Panc1 (cell line): ENCODE measurements around the gene VTI1A. TPM values are rescaled to one million over a fixed set of nuclear protein-coding genes. Genes with fewer than 3 reads are reported as not detected.

Experiments
- ATAC-seq: fragments of 200-7000 bp; cut with Tn5 transposase; 2 replicates; pipeline ENCODE4 v1.9.1; 2020; ENCODE audit warnings: mild to moderate bottlenecking, moderate library complexity
- BruUV-seq: library from RNA; stranded (reverse); fragments of 400-500 nt; replicated peaks from 2 replicates; lab custom pipeline; 2021; lab: Mats Ljungman, UMichigan
- CTCF ChIA-PET: fragments of 300-600 bp; sonication (Branson Sonifier 250); formaldehyde crosslinking; loops from one replicate; lab custom pipeline; 2022; ENCODE audit warnings: antibody characterized with exemption; lab: Charles Lee
- POLR2A ChIA-PET: fragments of 300-600 bp; sonication (Branson Sonifier 250); formaldehyde crosslinking; loops from one replicate; lab custom pipeline; 2022; ENCODE audit warnings: antibody characterized with exemption; lab: Charles Lee
- DNase-seq: peaks from one replicate; pipeline ENCODE4 v3.0.0-alpha.2; 2010; ENCODE audit warnings: low read depth, low spot score
- H3K27ac ChIP-seq: 2 replicates; pipeline ENCODE4 v1.5.1; 2011; ENCODE audit warnings: mild to moderate bottlenecking, low read length, inconsistent platforms
- H3K27me3 ChIP-seq: fragments of 200-500 bp; sonication (Bioruptor generic); 2 replicates; pipeline ENCODE4 v1.6.0; 2014; ENCODE audit warnings: low read length, inconsistent platforms; ENCODE audit not compliant: control insufficient read depth, insufficient read depth
- H3K36me3 ChIP-seq: fragments of 200-500 bp; sonication (Bioruptor generic); 2 replicates; pipeline ENCODE4 v1.5.1; 2014; ENCODE audit warnings: inconsistent platforms, mild to moderate bottlenecking, low read length, moderate library complexity; ENCODE audit not compliant: control insufficient read depth, insufficient read depth
- H3K4me1 ChIP-seq: 2 replicates; pipeline ENCODE4 v1.5.1; 2011; ENCODE audit warnings: inconsistent platforms, mild to moderate bottlenecking, low read length, moderate library complexity; ENCODE audit not compliant: control insufficient read depth, insufficient read depth
- H3K4me3 ChIP-seq, 2 experiments: 2 replicates each; pipeline ENCODE4 v1.5.1; 2011 to 2012; ENCODE audit warnings: low read depth in 2 of 2, low read length in 2 of 2, mild to moderate bottlenecking in 2 of 2, inconsistent platforms in 1 of 2, moderate library complexity in 1 of 2
- H3K9me3 ChIP-seq: fragments of 200-500 bp; sonication (Bioruptor generic); 2 replicates; pipeline ENCODE4 v1.5.1; 2014; ENCODE audit warnings: low read depth, mild to moderate bottlenecking, inconsistent platforms, low read length, moderate library complexity; ENCODE audit not compliant: control insufficient read depth, insufficient read depth
- CTCF ChIP-seq: fragments of 450-650 bp; IDR thresholded peaks from 2 replicates; pipeline ENCODE4 v1.5.1; 2017; ENCODE audit warnings: mild to moderate bottlenecking
- POLR2AphosphoS5 ChIP-seq: IDR thresholded peaks from 2 replicates; pipeline ENCODE4 v1.6.1; 2012; ENCODE audit warnings: mild to moderate bottlenecking, low read depth, low read length, moderate library complexity
- REST ChIP-seq, 2 experiments: IDR thresholded peaks; 2 replicates each; pipeline ENCODE4 v1.6.1; 2011 to 2012; ENCODE audit warnings: low read depth in 2 of 2, control low read depth in 1 of 2, low read length in 1 of 2, mild to moderate bottlenecking in 1 of 2, moderate library complexity in 1 of 2; ENCODE audit not compliant: insufficient read depth in 1 of 2
- SIN3A ChIP-seq: IDR thresholded peaks from 2 replicates; pipeline ENCODE4 v1.6.1; 2012; ENCODE audit warnings: low read depth, mild to moderate bottlenecking, low read length, moderate library complexity, borderline replicate concordance; ENCODE audit not compliant: insufficient read depth
- TCF7L2 ChIP-seq: IDR thresholded peaks from 2 replicates; pipeline ENCODE4 v1.6.1; 2011; ENCODE audit warnings: mild to moderate bottlenecking, low read depth, low read length, inconsistent platforms
- in situ Hi-C: cut with HindIII; loops from 2 replicates; pipeline ENCODE4 v1.10.0; 2016; ENCODE audit warnings: low sequenced_read_pairs, low pct_unique_long_range_greater_than_20kb
- intact Hi-C: fragments of 100-400 bp; cut with micrococcal nuclease; formaldehyde crosslinking; loops from one replicate; pipeline ENCODE4 v1.10.0; 2022; ENCODE audit not compliant: unreplicated experiment
- total RNA-seq: library from RNA; stranded (reverse); gene quantifications from one replicate; pipeline ENCODE4 v1.2.1, GENCODE V29; 2021; ENCODE audit not compliant: unreplicated experiment

VTI1A gene
- total RNA-seq, 1 experiment from 2014 or later, result 36.3 TPM

DNA sequence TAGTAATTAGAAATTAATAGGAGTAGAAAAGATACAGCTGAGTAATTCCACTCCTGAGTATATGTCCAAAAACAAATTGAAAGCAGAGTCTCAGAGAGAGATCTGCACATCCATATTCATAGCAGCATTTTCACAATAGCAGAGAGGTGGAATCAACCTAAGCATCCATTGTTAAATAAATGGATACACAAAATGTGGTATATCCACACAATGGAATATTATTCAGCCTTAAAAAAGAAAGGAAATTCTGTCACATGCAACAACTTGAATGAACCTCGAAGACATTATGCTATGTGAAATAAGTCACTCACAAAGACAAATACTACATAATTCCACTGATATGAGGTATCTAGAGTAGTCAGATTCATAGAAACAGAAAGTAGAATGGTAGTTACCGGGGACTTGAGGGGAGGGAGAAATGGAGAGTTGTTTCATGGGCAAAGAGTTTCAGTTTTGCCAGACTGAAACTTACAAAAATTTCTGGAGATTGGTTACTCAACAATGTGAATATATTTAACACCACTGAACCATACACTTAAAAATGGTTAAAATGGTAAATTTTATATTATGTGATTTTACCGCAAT, 18.4 kb downstream of the VTI1A start:
- ChIA-PET POLR2A (no interaction called here), CTCF (no interaction called here)
- Histone ChIP-seq H3K4me3 (no peak overlapping the region), H3K9me3 (no peaks in the 10 kb centered on the region), H3K27me3 (no peaks in the 10 kb centered on the region), H3K4me1 (no peaks in the 10 kb centered on the region), H3K27ac (no peak overlapping the region), H3K36me3 (peaks cover 10% of the 10 kb centered on the region; the same call in 1 of the 2 replicates)
- in situ Hi-C loops, result no loop called here
- TSS peak; percentile 17 for BruUV-seq
- ATAC-seq (no peak), DNase-seq (no peak)
- intact Hi-C loops, result no loop called here
- TF ChIP-seq TCF7L2 (no peak), SIN3A (no peak), CTCF (no peak), REST (IDR thresholded peaks at IDR 0.05; ENCODE audit: insufficient read depth in 1 of 2, low read depth in 2 of 2, low read length in 1 of 2) (no peak), POLR2AphosphoS5 (no peak)

DNA sequence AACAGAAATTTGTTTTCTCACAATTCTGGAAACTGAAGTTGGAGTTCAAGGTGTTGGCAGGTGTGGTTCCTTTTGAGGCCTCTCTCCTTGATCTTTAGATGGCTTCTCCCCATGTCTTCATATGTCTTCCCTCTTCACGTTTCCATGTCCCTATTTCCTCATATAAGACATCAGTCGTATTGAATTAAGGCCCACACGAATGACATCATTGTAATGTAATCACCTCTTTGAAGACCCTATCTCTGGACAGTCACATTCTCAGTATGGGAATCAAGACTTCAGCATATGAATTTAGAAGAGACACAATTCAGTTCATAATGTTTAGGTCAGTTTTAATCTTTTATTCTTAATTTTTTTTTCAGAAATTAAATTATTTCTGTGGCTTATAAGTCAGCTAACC, 19.8 kb downstream of the VTI1A start:
- H3K27me3 ChIP-seq, result no peaks in the 10 kb centered on the region
- intact Hi-C loops, result no loop called here
- ATAC-seq (no peak), DNase-seq (no peak)
- TF ChIP-seq CTCF (no peak), POLR2AphosphoS5 (no peak), REST (IDR thresholded peaks at IDR 0.05; ENCODE audit: insufficient read depth in 1 of 2, low read depth in 2 of 2, low read length in 1 of 2) (no peak)
- H3K36me3 ChIP-seq, result peaks cover 10% of the 10 kb centered on the region; the same call in 1 of the 2 replicates
- CTCF ChIA-PET, result no interaction called here
- no peak overlapping the region for H3K27ac ChIP-seq
- POLR2A ChIA-PET, result interaction anchor here (0.6 kb wide), 1 partner anchor 324 kb away, joined by 3 read pairs; no protein-coding TSS in a partner anchor
- BruUV-seq, result no TSS peak
- no peaks in the 10 kb centered on the region for H3K9me3 ChIP-seq
- no peaks in the 10 kb centered on the region for H3K4me1 ChIP-seq
- in situ Hi-C loops, result no loop called here
- H3K4me3 ChIP-seq, result no peak overlapping the region
